HPDE6-E6E7 (cell line): Measurements from ENCODE around the gene NUTM2B.
"Not testable (repeated sequence)": the region's sequence is repeated elsewhere in the genome, so short reads cannot be mapped to it uniquely, and the experiment has no call there.

ENCODE experiments used
- DNase-seq: peaks from one replicate; pipeline ENCODE4 v3.0.0; 2011; ENCODE audit warnings: missing footprints; ENCODE audit errors: extremely low spot score

The NUTM2B gene

GRCh38 chr10:79726620-79727019, 23.6 kb downstream of the NUTM2B start:
- DNase-seq, result not testable (repeated sequence)

GRCh38 chr10:79744844-79745243, 41.8 kb downstream of the NUTM2B start:
- not testable (repeated sequence) for DNase-seq

DNA sequence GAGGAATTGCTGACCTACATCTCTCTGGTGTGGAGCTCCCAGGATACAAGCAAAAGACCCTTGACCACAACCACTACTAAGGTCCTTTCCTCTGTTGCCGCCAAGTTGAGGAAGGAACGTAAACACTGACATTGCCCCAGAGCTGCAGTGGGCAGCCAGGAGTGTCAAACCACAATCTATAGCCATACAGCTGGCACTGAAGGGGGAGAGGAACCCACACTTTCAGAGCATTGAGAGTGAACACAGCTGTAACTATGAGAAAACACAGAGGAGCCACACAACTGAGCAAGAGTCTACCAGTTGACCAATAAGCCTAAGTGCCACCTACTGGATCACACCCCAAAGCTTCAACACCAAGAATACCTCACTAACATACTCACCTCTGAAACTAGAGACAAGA, 45.5 kb downstream of the NUTM2B start:
- not testable (repeated sequence) for DNase-seq

- not testable (repeated sequence) for DNase-seq
Measured at GRCh38 chr10:79753601-79754000, 50.6 kb downstream of the NUTM2B start.

DNA sequence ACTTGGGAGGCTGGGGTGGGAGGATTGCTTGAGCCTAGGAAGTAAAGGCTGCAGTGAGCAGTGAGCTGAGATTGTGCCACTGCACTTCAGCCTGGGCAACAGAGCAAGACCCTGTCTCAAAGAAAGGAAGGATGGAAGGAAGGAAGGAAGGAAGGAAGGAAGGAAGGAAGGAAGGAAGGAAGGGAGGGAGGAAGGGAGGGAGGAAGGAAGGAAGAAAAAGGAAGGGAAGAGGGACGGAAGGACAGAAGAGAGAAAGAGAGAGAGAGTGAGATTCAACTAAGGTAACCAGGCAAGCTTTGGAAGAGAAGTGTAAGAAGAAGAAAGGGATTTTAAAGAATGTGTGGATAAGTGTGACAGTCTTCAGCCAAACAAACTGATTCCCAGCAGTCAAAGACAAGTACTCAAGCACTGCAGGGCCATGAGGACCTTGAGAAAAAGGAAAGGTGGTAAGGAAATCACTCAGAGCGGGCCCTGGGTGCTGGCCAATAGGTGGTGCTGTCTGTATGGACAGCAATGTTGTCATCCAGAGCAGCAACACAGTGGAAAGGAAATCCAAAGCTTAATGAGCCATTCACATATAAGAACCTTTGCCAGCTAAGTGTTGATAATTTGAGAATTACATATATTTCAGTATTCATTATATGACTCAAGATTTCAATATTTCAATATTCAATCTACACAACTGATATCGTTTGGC, 55.4 kb downstream of the NUTM2B start:
- not testable (repeated sequence) for DNase-seq
